ENCODE data around the gene JAZF1. TPM values are rescaled to one million over a fixed set of nuclear protein-coding genes. Genes with fewer than 3 reads are reported as not detected.

The JAZF1 gene
- polyA plus RNA-seq, 3 donors, result 12.1 to 18.1 (median 17.2) TPM

GRCh38 chr7:27960415-27960814 lies 220.2 kb downstream of the JAZF1 start:
- Histone ChIP-seq H4K20me1 (ENCODE audit: insufficient read depth, low read length) (peaks cover 100% of the 10 kb centered on the region), H3K36me3 (replicated peaks in 1 of 2; ENCODE audit: control insufficient read depth in 1 of 2, insufficient read depth in 2 of 2, low read length in 2 of 2) (peaks cover 0 to 13% of the 10 kb centered on the region in 2 donors), H3K27ac (ENCODE audit: low read depth in 1 of 2, low read length in 2 of 2) (no peak overlapping the region), H3K4me1 (ENCODE audit: control insufficient read depth in 1 of 2, insufficient read depth in 2 of 2, low read length in 2 of 2) (no peaks in the 10 kb centered on the region), H3K27me3 (ENCODE audit: control insufficient read depth in 2 of 2, insufficient read depth in 2 of 2, low read length in 2 of 2) (no peaks in the 10 kb centered on the region), H3K9me3 (replicated peaks in 1 of 2; ENCODE audit: control insufficient read depth in 1 of 2, insufficient read depth in 1 of 2, low read length in 2 of 2) (no peaks in the 10 kb centered on the region), H3K79me2 (ENCODE audit: insufficient read depth, low read length) (no peaks in the 10 kb centered on the region), H3K9ac (ENCODE audit: insufficient read depth, low read length, poor library complexity, severe bottlenecking) (no peak overlapping the region), H3K4me3 (replicated peaks in 1 of 3; ENCODE audit: low read depth in 2 of 3, low read length in 3 of 3) (no peak overlapping the region), H3K4me2 (replicated peaks; ENCODE audit: extremely low read depth, low read length, poor library complexity, severe bottlenecking) (no peak overlapping the region), H2AFZ (ENCODE audit: insufficient read depth, low read depth, low read length, poor library complexity, severe bottlenecking) (no peak overlapping the region)
- Mint-ChIP-seq H3K27ac (no peak overlapping the region), H3K27me3 (ENCODE audit: low read depth in 3 of 3) (peaks cover 1 to 2% (median 2%) of the 10 kb centered on the region in 3 donors), H3K4me3 (no peak overlapping the region), H3K36me3 (peaks cover 15 to 17% of the 10 kb centered on the region in 2 donors), H3K4me1 (no peaks in the 10 kb centered on the region), H3K9me3 (peaks cover 0 to 4% (median 0%) of the 10 kb centered on the region in 7 donors)
- no peak for TF ChIP-seq CTCF (IDR thresholded peaks at IDR 0.05)
- intact Hi-C loops (cut with micrococcal nuclease), result no loop called here
- no CpG with 5 or more reads among the region's 1 CpG for WGBS (ENCODE audit: insufficient coverage)
- DNase-seq, result no peak

GRCh38 chr7:27958933-27959548 lies 221.6 kb downstream of the JAZF1 start:
- Mint-ChIP-seq H3K27me3 (ENCODE audit: low read depth in 3 of 3) (peaks cover 1 to 2% (median 2%) of the 10 kb centered on the region in 3 donors), H3K9me3 (peaks cover 0 to 4% (median 0%) of the 10 kb centered on the region in 7 donors), H3K36me3 (peaks cover 16 to 21% of the 10 kb centered on the region in 2 donors), H3K27ac (no peak overlapping the region), H3K4me3 (no peak overlapping the region), H3K4me1 (no peaks in the 10 kb centered on the region)
- Histone ChIP-seq H3K27ac (ENCODE audit: low read depth in 1 of 2, low read length in 2 of 2) (no peak overlapping the region), H3K4me3 (replicated peaks in 1 of 3; ENCODE audit: low read depth in 2 of 3, low read length in 3 of 3) (no peak overlapping the region), H2AFZ (ENCODE audit: insufficient read depth, low read depth, low read length, poor library complexity, severe bottlenecking) (no peak overlapping the region), H3K79me2 (ENCODE audit: insufficient read depth, low read length) (no peaks in the 10 kb centered on the region), H4K20me1 (ENCODE audit: insufficient read depth, low read length) (peaks cover 96% of the 10 kb centered on the region), H3K36me3 (replicated peaks in 1 of 2; ENCODE audit: control insufficient read depth in 1 of 2, insufficient read depth in 2 of 2, low read length in 2 of 2) (peaks cover 0 to 26% of the 10 kb centered on the region in 2 donors), H3K9me3 (replicated peaks in 1 of 2; ENCODE audit: control insufficient read depth in 1 of 2, insufficient read depth in 1 of 2, low read length in 2 of 2) (no peaks in the 10 kb centered on the region), H3K4me1 (ENCODE audit: control insufficient read depth in 1 of 2, insufficient read depth in 2 of 2, low read length in 2 of 2) (no peaks in the 10 kb centered on the region), H3K27me3 (ENCODE audit: control insufficient read depth in 2 of 2, insufficient read depth in 2 of 2, low read length in 2 of 2) (no peaks in the 10 kb centered on the region), H3K9ac (ENCODE audit: insufficient read depth, low read length, poor library complexity, severe bottlenecking) (no peak overlapping the region), H3K4me2 (replicated peaks; ENCODE audit: extremely low read depth, low read length, poor library complexity, severe bottlenecking) (no peak overlapping the region)
- intact Hi-C loops (cut with micrococcal nuclease), result no loop called here
- no peak for TF ChIP-seq CTCF (IDR thresholded peaks at IDR 0.05)
- no peak for DNase-seq
